NOMO-1 treated with DMSO at 0.1 percent for 48 hours (cell line): ENCODE measurements around the gene LRRN4.

Experiments used
- DNase-seq: peaks from one replicate; lab custom pipeline; 2025; ENCODE audit not compliant: unreplicated experiment; lab: John Stamatoyannopoulos, UW

The LRRN4 gene

GRCh38 chr20:6053776-6054688 is at the start of gene LRRN4:
Gene LRRN4, minus strand, starts transcription at chr20:6054060. Its CDS starts 1,261 bp downstream, at chr20:6052799.
- no peak for DNase-seq

GRCh38 chr20:6103301-6103700 is 49.4 kb upstream of the LRRN4 start:
- no peak for DNase-seq

- no peak for DNase-seq
Measured at GRCh38 chr20:6101346-6101745, 47.5 kb upstream of the LRRN4 start.

GRCh38 chr20:6100246-6100645 is 46.4 kb upstream of the LRRN4 start:
- peak; percentile 89 for DNase-seq

- DNase-seq = no peak
Measured at GRCh38 chr20:6099819-6100218, 46.0 kb upstream of the LRRN4 start.

GRCh38 chr20:6095409-6095808 is 41.5 kb upstream of the LRRN4 start:
- DNase-seq = no peak

GRCh38 chr20:6094565-6094964 is 40.7 kb upstream of the LRRN4 start:
- DNase-seq = no peak

- DNase-seq = peak; percentile 87
Measured at GRCh38 chr20:6094063-6094462, 40.2 kb upstream of the LRRN4 start.

GRCh38 chr20:6091661-6092060 is 37.8 kb upstream of the LRRN4 start:
- no peak for DNase-seq

- DNase-seq = no peak
Measured at GRCh38 chr20:6086868-6087267, 33.0 kb upstream of the LRRN4 start.

- DNase-seq = no peak
Measured at GRCh38 chr20:6083926-6084325, 30.1 kb upstream of the LRRN4 start.

- DNase-seq = no peak
Measured at GRCh38 chr20:6081236-6081635, 27.4 kb upstream of the LRRN4 start.

- DNase-seq = no peak
Measured at GRCh38 chr20:6079016-6079415, 25.2 kb upstream of the LRRN4 start.

GRCh38 chr20:6075428-6076219 is 21.8 kb upstream of the LRRN4 start:
- DNase-seq = peak; percentile 15

GRCh38 chr20:6074784-6075183 is 20.9 kb upstream of the LRRN4 start:
- no peak for DNase-seq

- DNase-seq = peak; percentile 63
Measured at GRCh38 chr20:6074145-6074561, 20.3 kb upstream of the LRRN4 start.

- DNase-seq = no peak
Measured at GRCh38 chr20:6070829-6071695, 17.2 kb upstream of the LRRN4 start.

GRCh38 chr20:6069669-6070068 is 15.8 kb upstream of the LRRN4 start:
- DNase-seq = no peak

- no peak for DNase-seq
Measured at GRCh38 chr20:6067763-6068318, 14.0 kb upstream of the LRRN4 start.

- no peak for DNase-seq
Measured at GRCh38 chr20:6066582-6066981, 12.7 kb upstream of the LRRN4 start.

- DNase-seq = no peak
Measured at GRCh38 chr20:6061544-6061943, 7.7 kb upstream of the LRRN4 start.
